MCF 10A (cell line): ENCODE results near the gene EHD4. TPM values are rescaled to one million over a fixed set of nuclear protein-coding genes. Genes with fewer than 3 reads are reported as not detected.

Experiments used
- BruUV-seq: library from RNA; stranded (reverse); fragments of 400-500 nt; replicated peaks from 2 replicates; lab custom pipeline; 2021; lab: Mats Ljungman, UMichigan
- CTCF ChIA-PET: fragments of 300-600 bp; sonication (Branson Sonifier 250); formaldehyde crosslinking; extraction: SDS; loops from one replicate; lab custom pipeline; 2021; ENCODE audit warnings: antibody characterized with exemption, inconsistent platforms; lab: Yijun Ruan, JAX
- POLR2A ChIA-PET: fragments of 300-600, 350-650 bp; sonication (Branson Sonifier 250); formaldehyde crosslinking; extraction: SDS; loops from one replicate; lab custom pipeline; 2020; ENCODE audit warnings: antibody characterized with exemption, inconsistent platforms; lab: Yijun Ruan, JAX
- DNase-seq: peaks from one replicate; pipeline ENCODE4 v3.0.0-alpha.2; 2018; ENCODE audit not compliant: unreplicated experiment
- H3K27ac Mint-ChIP-seq: one replicate; pipeline ENCODE4 v1.8.0; 2022; ENCODE audit warnings: mild to moderate bottlenecking, low read depth, mixed read lengths; ENCODE audit not compliant: unreplicated experiment
- H3K27me3 Mint-ChIP-seq: one replicate; pipeline ENCODE4 v1.8.0; 2022; ENCODE audit warnings: mixed read lengths; ENCODE audit not compliant: insufficient read depth, unreplicated experiment
- H3K36me3 Mint-ChIP-seq: one replicate; pipeline ENCODE4 v1.8.0; 2022; ENCODE audit warnings: mild to moderate bottlenecking, moderate library complexity, mixed read lengths; ENCODE audit not compliant: insufficient read depth, unreplicated experiment
- H3K4me1 Mint-ChIP-seq: one replicate; pipeline ENCODE4 v1.8.0; 2022; ENCODE audit warnings: mixed read lengths; ENCODE audit not compliant: insufficient read depth, unreplicated experiment
- H3K4me3 Mint-ChIP-seq: one replicate; pipeline ENCODE4 v1.8.0; 2022; ENCODE audit warnings: mild to moderate bottlenecking, moderate library complexity, mixed read lengths; ENCODE audit not compliant: unreplicated experiment
- H3K9me3 Mint-ChIP-seq: one replicate; pipeline ENCODE4 v1.8.0; 2022; ENCODE audit warnings: mixed read lengths; ENCODE audit not compliant: unreplicated experiment
- intact Hi-C: fragments of 100-400 bp; cut with micrococcal nuclease; formaldehyde crosslinking; loops from 2 replicates; pipeline ENCODE4 v1.14.1; 2022
- total RNA-seq: library from RNA; stranded (reverse); gene quantifications from 2 replicates; pipeline ENCODE4 v1.2.3, GENCODE V29; 2022
- TF ChIP-seq, protein P1 (sequence below): fragments of 200-600 bp; IDR thresholded peaks from one replicate; pipeline ENCODE4 v1.8.0; 2022; ENCODE audit warnings: antibody characterized with exemption, mild to moderate bottlenecking; ENCODE audit not compliant: unreplicated experiment

Gene EHD4
- total RNA-seq, 1 experiment from 2014 or later = 27.1 TPM

DNA sequence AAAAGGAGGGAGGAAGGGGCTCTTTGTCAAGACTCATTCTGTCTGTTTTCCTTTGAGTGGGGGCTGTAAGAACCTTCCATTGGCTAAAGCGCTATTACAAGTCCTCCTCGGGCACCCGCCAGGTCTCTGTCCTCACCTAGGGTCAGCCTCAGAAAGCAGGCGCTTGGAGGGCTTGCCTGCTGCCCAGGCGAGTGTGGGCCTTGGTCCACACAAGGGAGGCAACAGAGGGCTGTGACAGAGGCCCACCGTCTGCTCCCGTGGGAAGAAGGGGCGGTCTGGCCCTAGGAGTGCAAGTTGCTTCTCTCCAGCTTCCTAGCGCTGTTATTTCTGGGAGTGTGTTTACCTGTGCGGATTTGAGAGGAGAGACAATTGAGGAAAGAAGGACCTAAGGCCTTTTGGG is 24.0 kb upstream of the EHD4 start:
- ChIA-PET POLR2A (interaction anchor here (0.6 to 1.3 kb wide), 2 partner anchors 17 to 191 kb away, joined by 3 to 4 read pairs; no protein-coding TSS in a partner anchor), CTCF (interaction anchor here (0.6 to 2.7 kb wide), 6 partner anchors 9 to 138 kb away, joined by 3 to 13 read pairs (median 4); no protein-coding TSS in a partner anchor)
- TF ChIP-seq, protein P1, sequence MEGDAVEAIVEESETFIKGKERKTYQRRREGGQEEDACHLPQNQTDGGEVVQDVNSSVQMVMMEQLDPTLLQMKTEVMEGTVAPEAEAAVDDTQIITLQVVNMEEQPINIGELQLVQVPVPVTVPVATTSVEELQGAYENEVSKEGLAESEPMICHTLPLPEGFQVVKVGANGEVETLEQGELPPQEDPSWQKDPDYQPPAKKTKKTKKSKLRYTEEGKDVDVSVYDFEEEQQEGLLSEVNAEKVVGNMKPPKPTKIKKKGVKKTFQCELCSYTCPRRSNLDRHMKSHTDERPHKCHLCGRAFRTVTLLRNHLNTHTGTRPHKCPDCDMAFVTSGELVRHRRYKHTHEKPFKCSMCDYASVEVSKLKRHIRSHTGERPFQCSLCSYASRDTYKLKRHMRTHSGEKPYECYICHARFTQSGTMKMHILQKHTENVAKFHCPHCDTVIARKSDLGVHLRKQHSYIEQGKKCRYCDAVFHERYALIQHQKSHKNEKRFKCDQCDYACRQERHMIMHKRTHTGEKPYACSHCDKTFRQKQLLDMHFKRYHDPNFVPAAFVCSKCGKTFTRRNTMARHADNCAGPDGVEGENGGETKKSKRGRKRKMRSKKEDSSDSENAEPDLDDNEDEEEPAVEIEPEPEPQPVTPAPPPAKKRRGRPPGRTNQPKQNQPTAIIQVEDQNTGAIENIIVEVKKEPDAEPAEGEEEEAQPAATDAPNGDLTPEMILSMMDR = no peak
- H3K27me3 Mint-ChIP-seq = no peaks in the 10 kb centered on the region
- no peak for DNase-seq
- H3K4me1 Mint-ChIP-seq = no peaks in the 10 kb centered on the region
- H3K4me3 Mint-ChIP-seq = no peak overlapping the region
- intact Hi-C loops = no loop called here
- no peaks in the 10 kb centered on the region for H3K36me3 Mint-ChIP-seq
- no peak overlapping the region for H3K27ac Mint-ChIP-seq
- BruUV-seq = no TSS peak
- H3K9me3 Mint-ChIP-seq = no peaks in the 10 kb centered on the region

DNA sequence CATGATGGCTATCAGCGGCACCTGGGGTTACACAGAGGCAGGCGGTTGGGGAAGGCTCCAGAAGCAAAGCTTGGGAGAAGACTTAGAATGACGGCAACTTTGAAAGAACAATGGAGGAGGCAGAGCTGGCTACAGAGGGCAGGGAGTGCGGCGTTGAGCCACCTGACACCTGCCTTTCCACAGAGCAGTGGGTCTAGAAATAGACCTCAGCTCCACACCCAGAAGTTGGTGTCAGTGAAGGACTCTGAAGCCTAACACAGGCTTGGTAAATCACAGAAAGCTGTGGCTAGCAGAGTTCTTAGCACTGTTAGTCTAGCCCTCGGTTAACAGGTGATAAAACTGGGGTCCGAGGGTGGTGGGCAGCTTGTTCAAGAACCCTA is 23.1 kb upstream of the EHD4 start:
- H3K4me3 Mint-ChIP-seq = no peak overlapping the region
- no TSS peak for BruUV-seq
- TF ChIP-seq, protein P1 = no peak
- DNase-seq = no peak
- H3K4me1 Mint-ChIP-seq = no peaks in the 10 kb centered on the region
- no peak overlapping the region for H3K27ac Mint-ChIP-seq
- no peaks in the 10 kb centered on the region for H3K36me3 Mint-ChIP-seq
- intact Hi-C loops = no loop called here
- H3K27me3 Mint-ChIP-seq = no peaks in the 10 kb centered on the region
- CTCF ChIA-PET = interaction anchor here (1.4 to 2.7 kb wide), 3 partner anchors 64 to 139 kb away, joined by 3 to 13 read pairs (median 7); no protein-coding TSS in a partner anchor
- H3K9me3 Mint-ChIP-seq = no peaks in the 10 kb centered on the region
- POLR2A ChIA-PET = interaction anchor here (1.4 kb wide), 1 partner anchor 38 kb away, joined by 3 read pairs; no protein-coding TSS in a partner anchor

DNA sequence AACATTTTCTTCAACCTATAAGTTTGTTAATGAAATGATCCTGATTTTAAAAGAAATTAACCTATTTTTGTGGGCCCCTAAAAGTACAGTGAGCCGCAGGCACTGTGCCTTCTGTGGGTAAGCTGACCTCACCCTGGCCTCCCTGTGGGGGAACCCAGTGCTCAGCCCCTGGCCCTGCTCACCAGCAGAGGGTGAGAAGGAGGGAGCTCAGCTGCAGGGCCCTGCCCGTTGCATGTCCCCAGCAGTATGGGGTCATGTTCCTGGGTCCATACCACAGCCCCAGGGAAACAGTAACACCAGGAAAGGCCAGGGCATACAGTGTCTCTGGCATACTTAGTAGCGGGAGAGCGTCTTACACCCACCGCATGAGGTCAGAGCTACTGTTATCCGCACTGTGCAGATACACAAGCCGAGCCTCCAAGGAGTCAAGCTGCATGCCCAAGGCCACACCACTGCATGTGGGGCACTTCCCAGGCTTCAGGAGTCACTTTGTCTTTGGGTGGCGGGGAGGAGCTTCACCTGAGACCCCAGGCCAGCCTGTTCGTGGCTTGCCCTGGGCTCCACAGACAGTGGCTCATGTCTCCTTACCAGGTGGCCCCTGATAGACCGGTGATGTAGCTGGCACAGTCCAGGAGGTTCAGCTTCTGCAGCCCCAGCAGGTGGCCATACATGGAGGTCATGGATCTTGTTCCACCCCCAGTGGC is 22.6 kb upstream of the EHD4 start:
- Mint-ChIP-seq H3K36me3 (no peaks in the 10 kb centered on the region), H3K27me3 (no peaks in the 10 kb centered on the region), H3K4me1 (no peaks in the 10 kb centered on the region), H3K9me3 (no peaks in the 10 kb centered on the region), H3K27ac (no peak overlapping the region), H3K4me3 (no peak overlapping the region)
- BruUV-seq = no TSS peak
- intact Hi-C loops = no loop called here
- POLR2A ChIA-PET = interaction anchor here (0.9 to 1.4 kb wide), 2 partner anchors 30 to 38 kb away, joined by 3 to 4 read pairs; no protein-coding TSS in a partner anchor
- DNase-seq = no peak
- TF ChIP-seq, protein P1 = no peak
- CTCF ChIA-PET = interaction anchor here (1.4 to 2.7 kb wide), 3 partner anchors 65 to 140 kb away, joined by 3 to 13 read pairs (median 7); no protein-coding TSS in a partner anchor

DNA sequence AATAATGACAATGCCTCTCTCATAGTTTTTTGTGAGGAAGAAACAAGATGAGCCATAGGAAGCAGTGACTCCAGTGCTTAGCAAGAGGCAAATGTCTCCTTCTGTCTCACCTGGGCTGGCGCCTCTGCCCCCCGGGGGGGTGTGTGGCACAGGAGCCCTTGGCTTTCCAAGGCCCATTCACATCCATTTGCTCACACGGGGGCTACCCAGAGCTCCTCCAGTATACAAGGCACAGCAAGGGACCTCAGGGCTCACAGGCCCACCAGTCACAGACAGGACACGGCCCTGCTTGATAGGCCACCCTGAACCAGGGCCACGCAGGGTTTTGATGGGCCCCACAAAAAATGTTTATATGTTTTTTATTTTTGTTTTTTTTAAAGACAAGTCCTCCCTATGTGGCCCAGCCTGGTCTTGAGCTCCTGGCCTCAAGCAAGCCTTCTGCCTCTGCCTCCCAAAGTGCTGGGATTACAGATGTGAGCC is 21.9 kb upstream of the EHD4 start:
- H3K27me3 Mint-ChIP-seq = no peaks in the 10 kb centered on the region
- no peaks in the 10 kb centered on the region for H3K9me3 Mint-ChIP-seq
- CTCF ChIA-PET = interaction anchor here (1.4 to 6.6 kb wide), 3 partner anchors 66 to 90 kb away, joined by 7 to 69 read pairs (median 11); no protein-coding TSS in a partner anchor
- no peak overlapping the region for H3K27ac Mint-ChIP-seq
- DNase-seq = no peak
- BruUV-seq = no TSS peak
- TF ChIP-seq, protein P1 = no peak
- H3K36me3 Mint-ChIP-seq = no peaks in the 10 kb centered on the region
- no peak overlapping the region for H3K4me3 Mint-ChIP-seq
- POLR2A ChIA-PET = interaction anchor here (0.9 to 1.4 kb wide), 2 partner anchors 31 to 37 kb away, joined by 3 to 4 read pairs; no protein-coding TSS in a partner anchor
- no peaks in the 10 kb centered on the region for H3K4me1 Mint-ChIP-seq
- intact Hi-C loops = no loop called here
